Stomach smooth muscle (tissue), 2 donors: ENCODE data around the gene SULT1C2.

Source experiments
- H3K27ac ChIP-seq: one replicate; pipeline ENCODE4 v1.7.0; 2013; ENCODE audit warnings: mild to moderate bottlenecking, low read length, inconsistent platforms
- H3K27me3 ChIP-seq, 2 donors: one replicate each; pipeline ENCODE4 v1.7.0; 2013; ENCODE audit warnings: low read length in 2 of 2; ENCODE audit not compliant: insufficient read depth in 2 of 2, control insufficient read depth in 1 of 2
- H3K36me3 ChIP-seq, 2 donors: one replicate each; pipeline ENCODE4 v1.7.0; 2013; ENCODE audit warnings: low read length in 2 of 2; ENCODE audit not compliant: control insufficient read depth in 2 of 2, insufficient read depth in 2 of 2
- H3K4me1 ChIP-seq: one replicate; pipeline ENCODE4 v1.7.0; 2013; ENCODE audit warnings: low read length; ENCODE audit not compliant: control insufficient read depth, insufficient read depth
- H3K4me3 ChIP-seq, 2 donors: one replicate each; pipeline ENCODE4 v1.7.0; 2013; ENCODE audit warnings: low read length in 2 of 2
- H3K9ac ChIP-seq, 2 donors: one replicate each; pipeline ENCODE4 v1.7.0; 2013; ENCODE audit warnings: low read length in 2 of 2, mild to moderate bottlenecking in 1 of 2
- H3K9me3 ChIP-seq, 2 donors: one replicate each; pipeline ENCODE4 v1.7.0; 2013; ENCODE audit warnings: low read length in 2 of 2; ENCODE audit not compliant: control insufficient read depth in 2 of 2
- donor health status: healthy.
- donor health status: Pancreatic carcinoma.

SULT1C2 gene

DNA sequence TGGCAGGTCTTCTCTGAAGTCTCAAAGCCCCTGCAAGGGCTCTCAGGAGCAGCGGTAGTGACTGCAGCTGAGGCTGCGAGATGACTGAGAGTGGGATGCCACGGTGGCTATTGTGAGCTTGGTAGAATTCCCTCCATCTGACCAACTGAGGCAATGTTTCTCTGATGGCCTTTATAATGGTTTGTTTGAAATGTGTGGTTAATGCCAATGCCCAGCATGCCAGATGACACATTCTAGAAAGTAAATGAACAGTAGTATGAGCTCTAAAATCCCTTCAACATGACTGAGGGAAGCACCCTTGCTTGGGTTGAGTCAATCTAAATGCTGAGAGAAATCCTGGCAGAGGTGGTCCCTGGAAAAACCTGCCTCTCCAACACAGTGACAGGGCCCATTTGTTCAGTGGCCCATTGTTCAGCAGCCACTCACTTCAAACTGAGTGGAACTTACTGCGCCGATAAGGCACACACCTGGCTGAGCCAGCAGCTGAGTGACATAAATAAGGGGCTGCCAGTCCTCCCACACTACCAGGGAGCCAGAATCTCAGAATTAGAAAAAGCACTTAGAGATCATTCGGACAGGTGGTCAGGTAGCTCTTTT, 31.7 kb downstream of the SULT1C2 start:
- H3K27me3 ChIP-seq = no peaks in the 10 kb centered on the region
- no peak overlapping the region for H3K9ac ChIP-seq
- no peaks in the 10 kb centered on the region for H3K4me1 ChIP-seq
- no peaks in the 10 kb centered on the region for H3K9me3 ChIP-seq
- H3K27ac ChIP-seq = no peak overlapping the region
- no peak overlapping the region for H3K4me3 ChIP-seq
- no peaks in the 10 kb centered on the region for H3K36me3 ChIP-seq

GRCh38 chr2:108323619-108324018, 34.9 kb downstream of the SULT1C2 start:
- H3K36me3 ChIP-seq = no peaks in the 10 kb centered on the region
- no peak overlapping the region for H3K27ac ChIP-seq
- H3K4me1 ChIP-seq = no peaks in the 10 kb centered on the region
- no peak overlapping the region for H3K9ac ChIP-seq
- H3K27me3 ChIP-seq = no peaks in the 10 kb centered on the region
- no peak overlapping the region for H3K4me3 ChIP-seq
- no peaks in the 10 kb centered on the region for H3K9me3 ChIP-seq

- H3K9me3 ChIP-seq = no peaks in the 10 kb centered on the region
- no peaks in the 10 kb centered on the region for H3K36me3 ChIP-seq
These were observed 36.0 kb downstream of the SULT1C2 start for GRCh38 chr2:108324531-108325255.

DNA sequence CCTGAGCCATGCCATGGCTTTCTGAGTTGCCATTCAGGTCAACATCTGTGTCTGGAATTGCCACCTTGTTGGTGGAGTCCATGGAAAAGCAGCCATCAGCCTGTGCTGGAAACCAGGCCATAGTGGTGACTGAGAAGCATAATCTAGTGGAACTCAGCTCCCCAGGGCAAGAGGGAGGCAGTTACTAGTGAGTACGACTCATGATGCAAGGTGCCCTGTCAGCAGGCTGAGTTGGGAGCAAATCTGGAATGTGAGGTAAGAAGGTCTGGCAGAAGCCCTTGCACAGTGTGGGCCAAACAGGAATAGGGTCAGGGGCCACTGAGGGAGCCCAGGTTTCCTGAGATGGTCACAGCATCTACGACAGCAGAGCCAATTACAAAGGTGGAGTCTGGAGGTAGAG, 37.1 kb downstream of the SULT1C2 start:
- Histone ChIP-seq H3K27me3 (no peaks in the 10 kb centered on the region), H3K9me3 (no peaks in the 10 kb centered on the region), H3K4me1 (no peaks in the 10 kb centered on the region), H3K27ac (no peak overlapping the region), H3K4me3 (no peak overlapping the region), H3K9ac (no peak overlapping the region), H3K36me3 (no peaks in the 10 kb centered on the region)

More at GRCh38 chr2:108324531-108325255, 36.0 kb downstream of the SULT1C2 start:
- Histone ChIP-seq H3K4me1 (no peaks in the 10 kb centered on the region), H3K9ac (no peak overlapping the region), H3K27me3 (no peaks in the 10 kb centered on the region), H3K4me3 (no peak overlapping the region), H3K27ac (no peak overlapping the region)

DNA sequence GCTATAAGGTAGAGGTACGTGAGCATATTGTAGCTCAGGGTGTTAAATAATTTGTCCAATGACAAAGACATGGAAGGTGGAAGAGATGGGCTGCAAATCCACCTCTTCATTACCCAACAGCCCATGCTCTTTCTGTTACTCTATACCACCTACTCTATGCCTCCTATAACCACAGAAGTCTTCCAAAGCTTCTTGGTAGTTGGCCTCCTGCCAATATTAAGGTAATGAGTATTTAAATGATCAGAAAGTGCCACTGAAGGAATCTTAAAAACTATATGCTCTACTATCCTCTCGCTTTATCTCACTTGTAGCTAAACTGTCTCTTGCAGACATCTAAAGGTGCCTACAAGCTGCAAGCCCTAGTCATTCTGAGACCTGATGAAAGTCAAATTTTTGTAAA, 41.1 kb downstream of the SULT1C2 start:
- Histone ChIP-seq H3K9ac (no peak overlapping the region), H3K36me3 (no peaks in the 10 kb centered on the region), H3K27ac (no peak overlapping the region), H3K4me1 (no peaks in the 10 kb centered on the region), H3K9me3 (no peaks in the 10 kb centered on the region), H3K27me3 (no peaks in the 10 kb centered on the region), H3K4me3 (no peak overlapping the region)

DNA sequence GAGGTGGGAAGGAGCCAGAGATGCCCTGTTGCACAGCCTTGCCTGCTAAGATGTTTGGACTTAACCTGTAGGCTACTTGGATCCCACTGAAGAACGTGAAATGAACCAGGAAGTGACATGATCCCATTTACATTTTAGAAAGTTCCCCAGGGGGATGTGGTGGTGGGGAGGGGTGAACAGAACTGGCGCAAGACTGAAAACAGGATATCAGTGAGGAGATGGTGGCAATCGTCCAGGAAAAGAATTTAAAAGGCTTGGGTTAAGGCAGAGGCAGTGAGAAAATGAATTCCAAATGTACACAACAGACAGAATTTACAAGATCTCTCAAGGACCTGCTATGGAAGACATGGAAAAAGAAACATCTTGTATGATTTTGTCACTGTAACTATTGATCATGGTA, 42.3 kb downstream of the SULT1C2 start:
- Histone ChIP-seq H3K9me3 (no peaks in the 10 kb centered on the region), H3K27me3 (no peaks in the 10 kb centered on the region), H3K4me3 (no peak overlapping the region), H3K27ac (no peak overlapping the region), H3K36me3 (no peaks in the 10 kb centered on the region), H3K9ac (no peak overlapping the region), H3K4me1 (no peaks in the 10 kb centered on the region)

DNA sequence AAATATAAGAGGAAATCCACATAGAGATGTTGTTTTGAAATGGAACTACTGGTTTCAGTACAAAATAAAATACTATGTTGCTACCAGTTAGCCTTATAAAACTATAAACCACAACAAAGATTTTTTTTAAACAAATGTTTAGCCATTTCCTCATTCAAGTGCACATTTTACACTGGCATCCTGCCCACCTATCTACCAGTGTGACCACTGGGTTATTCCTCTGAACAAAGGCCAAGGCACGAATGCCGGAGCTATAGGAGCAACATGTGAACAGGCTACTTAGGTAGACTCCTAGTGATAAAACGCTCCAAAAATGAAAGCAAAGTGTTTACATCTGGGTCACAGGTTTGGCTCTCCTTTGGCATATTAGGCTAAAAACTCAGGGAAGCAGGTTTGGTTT, 57.3 kb downstream of the SULT1C2 start:
- Histone ChIP-seq H3K36me3 (no peaks in the 10 kb centered on the region), H3K4me1 (no peaks in the 10 kb centered on the region), H3K9ac (no peak overlapping the region), H3K9me3 (no peaks in the 10 kb centered on the region), H3K27me3 (peaks cover 0 to 5% of the 10 kb centered on the region in 2 donors), H3K4me3 (no peak overlapping the region), H3K27ac (no peak overlapping the region)

GRCh38 chr2:108346827-108347226, 58.1 kb downstream of the SULT1C2 start:
- Histone ChIP-seq H3K36me3 (no peaks in the 10 kb centered on the region), H3K4me1 (no peaks in the 10 kb centered on the region), H3K27ac (no peak overlapping the region), H3K4me3 (no peak overlapping the region), H3K27me3 (peaks cover 0 to 5% of the 10 kb centered on the region in 2 donors), H3K9me3 (no peaks in the 10 kb centered on the region), H3K9ac (no peak overlapping the region)

GRCh38 chr2:108347786-108348185, 59.1 kb downstream of the SULT1C2 start:
- no peaks in the 10 kb centered on the region for H3K9me3 ChIP-seq
- no peaks in the 10 kb centered on the region for H3K4me1 ChIP-seq
- no peak overlapping the region for H3K9ac ChIP-seq
- H3K27me3 ChIP-seq = peaks cover 0 to 5% of the 10 kb centered on the region in 2 donors
- no peak overlapping the region for H3K4me3 ChIP-seq
- no peak overlapping the region for H3K27ac ChIP-seq
- H3K36me3 ChIP-seq = no peaks in the 10 kb centered on the region

DNA sequence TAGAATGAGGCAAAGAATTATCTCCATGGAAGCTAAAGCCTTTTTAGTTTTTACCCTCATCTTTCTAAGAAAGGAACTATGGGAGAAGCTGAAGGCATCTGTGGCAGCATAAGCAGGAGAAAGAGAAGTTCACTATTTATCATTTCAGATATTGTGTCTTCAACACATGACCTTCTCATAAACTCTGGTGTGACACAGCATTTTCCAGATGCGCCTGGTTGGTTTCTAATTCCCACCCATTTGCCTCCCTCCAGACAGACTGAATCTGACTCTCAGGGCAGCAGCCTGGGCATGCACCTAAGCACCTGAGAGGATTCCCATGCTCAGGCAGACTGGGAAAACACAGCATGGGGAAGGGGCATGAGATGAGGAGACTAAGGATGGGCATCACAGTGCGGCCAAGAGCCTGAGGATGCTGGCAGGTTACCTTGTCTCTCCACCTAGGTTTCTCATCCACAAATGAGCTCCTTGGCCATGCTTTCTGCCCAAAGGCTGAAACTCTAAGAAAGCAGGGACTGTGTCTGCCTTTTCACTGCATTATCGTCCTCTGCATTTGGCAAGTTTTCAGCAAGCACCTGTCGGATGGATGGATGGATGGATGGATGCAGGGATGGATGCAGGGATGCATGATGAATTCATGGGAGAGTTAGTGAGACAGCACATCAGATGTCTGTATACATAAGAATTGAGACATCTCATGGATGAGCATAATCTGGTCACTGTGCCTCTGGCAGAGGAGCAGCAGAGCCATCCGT, 60.3 kb downstream of the SULT1C2 start:
- H3K9me3 ChIP-seq = no peaks in the 10 kb centered on the region
- peaks cover 0 to 5% of the 10 kb centered on the region in 2 donors for H3K27me3 ChIP-seq
- H3K27ac ChIP-seq = no peak overlapping the region
- no peaks in the 10 kb centered on the region for H3K4me1 ChIP-seq
- no peaks in the 10 kb centered on the region for H3K36me3 ChIP-seq
- H3K9ac ChIP-seq = no peak overlapping the region
- no peak overlapping the region for H3K4me3 ChIP-seq

- H3K9me3 ChIP-seq = no peaks in the 10 kb centered on the region
- no peak overlapping the region for H3K4me3 ChIP-seq
These were observed 60.9 kb downstream of the SULT1C2 start for GRCh38 chr2:108349571-108349928.

More at GRCh38 chr2:108349571-108349928, 60.9 kb downstream of the SULT1C2 start:
- H3K4me1 ChIP-seq = no peaks in the 10 kb centered on the region
- peaks cover 0 to 5% of the 10 kb centered on the region in 2 donors for H3K27me3 ChIP-seq
- no peak overlapping the region for H3K27ac ChIP-seq
- no peak overlapping the region for H3K9ac ChIP-seq
- no peaks in the 10 kb centered on the region for H3K36me3 ChIP-seq
